ENCODE results near the gene PON2. TPM values are rescaled to one million over a fixed set of nuclear protein-coding genes. Genes with fewer than 3 reads are reported as not detected.
"Not testable (repeated sequence)": the region's sequence is repeated elsewhere in the genome, so short reads cannot be mapped to it uniquely, and the experiment has no call there.

Gene PON2
- total and polyA plus RNA-seq, 2 experiments from 2014 or later: 39.4 to 42.4 TPM

- H3K4me2 ChIP-seq: not testable (repeated sequence)
These were observed 55.4 kb downstream of the PON2 start for GRCh38 chr7:95379457-95379856.

GRCh38 chr7:95376632-95377400, 58.0 kb downstream of the PON2 start:
- H3K27me3 ChIP-seq (ENCODE audit: insufficient read depth): no peaks in the 10 kb centered on the region
- ATAC-seq: no peak
- Mint-ChIP-seq H3K36me3 (ENCODE audit: low read depth) (peaks cover 33% of the 10 kb centered on the region; the same call in 2 of the 3 replicates), H3K27me3 (ENCODE audit: insufficient read depth, low read depth, poor library complexity) (peaks cover 3% of the 10 kb centered on the region), H3K4me1 (no peaks in the 10 kb centered on the region), H3K27ac (no peak overlapping the region), H3K4me3 (no peak overlapping the region), H3K9me3 (peaks cover 45% of the 10 kb centered on the region)
- H3K79me2 ChIP-seq (replicated peaks; ENCODE audit: insufficient read depth): no peaks in the 10 kb centered on the region
- 0 out of 2 replicates have a peak, but pooled peaks cover 9% of the 10 kb centered on the region for H3K9me2 ChIP-seq (ENCODE audit: insufficient read depth)
- peaks cover 3% of the 10 kb centered on the region; the same call in 1 of the 2 replicates for H3K36me3 ChIP-seq (ENCODE audit: insufficient read depth)
- no peak overlapping the region for H3K4me2 ChIP-seq
- TF ChIP-seq CTCF (conservative IDR thresholded peaks at IDR 0.05; ENCODE audit: low read depth in 2 of 2) (no peak), EZH2phosphoT487 (IDR thresholded peaks at IDR 0.05; ENCODE audit: unreplicated experiment) (no peak), ZNF462 (CRISPR knock-in tag; IDR thresholded peaks at IDR 0.05) (no peak), REST (IDR thresholded peaks at IDR 0.05; ENCODE audit: unreplicated experiment) (no peak), ZNF331 (CRISPR knock-in tag; IDR thresholded peaks at IDR 0.05; ENCODE audit: low read depth) (0 out of 2 replicates have a peak, but pooled peaks have one; percentile 45)
- H3F3A ChIP-seq (replicated peaks; ENCODE audit: low read depth): no peaks in the 10 kb centered on the region
- H3K4me1 ChIP-seq (ENCODE audit: insufficient read depth): no peaks in the 10 kb centered on the region
- H3K4me3 ChIP-seq: no peak overlapping the region
- no peak for DNase-seq (ENCODE audit: low spot score)
- no peak overlapping the region for H3K27ac ChIP-seq (ENCODE audit: low read depth)
- H2AFZ ChIP-seq: no peak overlapping the region
- no peaks in the 10 kb centered on the region for H4K20me1 ChIP-seq (replicated peaks; ENCODE audit: insufficient read depth)

More at GRCh38 chr7:95379457-95379856, 55.4 kb downstream of the PON2 start:
- H3K79me2 ChIP-seq (replicated peaks; ENCODE audit: insufficient read depth); H3F3A ChIP-seq (replicated peaks; ENCODE audit: low read depth); H3K4me3 Mint-ChIP-seq; H3K4me3 ChIP-seq; H2AFZ ChIP-seq; H3K36me3 ChIP-seq (ENCODE audit: insufficient read depth); H3K9me2 ChIP-seq (ENCODE audit: insufficient read depth); H3K27ac ChIP-seq (ENCODE audit: low read depth); DNase-seq (ENCODE audit: low spot score); H3K4me1 Mint-ChIP-seq; H4K20me1 ChIP-seq (replicated peaks; ENCODE audit: insufficient read depth); ATAC-seq; H3K27me3 ChIP-seq (ENCODE audit: insufficient read depth); H3K27ac Mint-ChIP-seq; H3K27me3 Mint-ChIP-seq (ENCODE audit: insufficient read depth, low read depth, poor library complexity); H3K4me1 ChIP-seq (ENCODE audit: insufficient read depth): not testable (repeated sequence)
- peaks cover 38% of the 10 kb centered on the region for H3K36me3 Mint-ChIP-seq (ENCODE audit: low read depth)
- H3K9me3 Mint-ChIP-seq: peaks cover 65% of the 10 kb centered on the region
